H9 (cell line): Measurements from ENCODE around the gene CNDP2. TPM values are rescaled to one million over a fixed set of nuclear protein-coding genes. Genes with fewer than 3 reads are reported as not detected.

Experiments
- DNase-seq: peaks from one replicate; pipeline ENCODE4 v3.0.0-alpha.2; 2017
- H2AFZ ChIP-seq: one replicate; pipeline ENCODE4 v1.6.1; 2013; ENCODE audit warnings: mild to moderate bottlenecking, low read length, control low read depth, moderate library complexity
- H2AK5ac ChIP-seq: 2 replicates; pipeline ENCODE4 v1.6.1; 2013; ENCODE audit warnings: low read length, control low read depth, mixed read lengths; ENCODE audit not compliant: insufficient read length
- H2BK120ac ChIP-seq: one replicate; pipeline ENCODE4 v1.6.1; 2013; ENCODE audit warnings: low read depth, mild to moderate bottlenecking, low read length, control low read depth, inconsistent platforms; ENCODE audit not compliant: poor library complexity, severe bottlenecking
- H2BK12ac ChIP-seq: 2 replicates; pipeline ENCODE4 v1.6.1; 2013; ENCODE audit warnings: low read length, control low read depth, mixed read lengths, low read depth; ENCODE audit not compliant: insufficient read length
- H2BK15ac ChIP-seq: 2 replicates; pipeline ENCODE4 v1.6.1; 2013; ENCODE audit warnings: low read depth, low read length, control low read depth
- H2BK20ac ChIP-seq: one replicate; pipeline ENCODE4 v1.6.1; 2013; ENCODE audit warnings: low read depth, mild to moderate bottlenecking, low read length, control low read depth, inconsistent platforms; ENCODE audit not compliant: poor library complexity, severe bottlenecking
- H2BK5ac ChIP-seq: 2 replicates; pipeline ENCODE4 v1.6.1; 2013; ENCODE audit warnings: low read length, control low read depth, mixed read lengths; ENCODE audit not compliant: insufficient read length
- H3K14ac ChIP-seq: 2 replicates; pipeline ENCODE4 v1.6.1; 2013; ENCODE audit warnings: low read length, control low read depth; ENCODE audit not compliant: insufficient read depth
- H3K18ac ChIP-seq: 2 replicates; pipeline ENCODE4 v1.6.1; 2013; ENCODE audit warnings: low read depth, mild to moderate bottlenecking, mixed read lengths, low read length, control low read depth; ENCODE audit not compliant: insufficient read length
- H3K23ac ChIP-seq: 2 replicates; pipeline ENCODE4 v1.6.1; 2013; ENCODE audit warnings: low read length, control low read depth, mixed read lengths, low read depth; ENCODE audit not compliant: insufficient read length
- H3K23me2 ChIP-seq: 2 replicates; pipeline ENCODE4 v1.6.1; 2013; ENCODE audit warnings: low read depth, mild to moderate bottlenecking, mixed read lengths, low read length, control low read depth; ENCODE audit not compliant: insufficient read length, poor library complexity, severe bottlenecking
- H3K27ac ChIP-seq: 2 replicates; pipeline ENCODE4 v1.5.1; 2013; ENCODE audit warnings: low read length, control low read depth, mixed read lengths, low read depth; ENCODE audit not compliant: insufficient read length
- H3K27me3 ChIP-seq: 2 replicates; pipeline ENCODE4 v1.6.1; 2013; ENCODE audit warnings: low read length, control low read depth, inconsistent platforms; ENCODE audit not compliant: insufficient read depth
- H3K4ac ChIP-seq: 2 replicates; pipeline ENCODE4 v1.6.1; 2013; ENCODE audit warnings: low read depth, mild to moderate bottlenecking, control low read depth, inconsistent platforms, low read length, moderate library complexity
- H3K4me1 ChIP-seq: 2 replicates; pipeline ENCODE4 v1.6.1; 2013; ENCODE audit warnings: low read length, control low read depth, inconsistent platforms; ENCODE audit not compliant: insufficient read depth
- H3K4me2 ChIP-seq: 2 replicates; pipeline ENCODE4 v1.6.1; 2013; ENCODE audit warnings: low read length, control low read depth, mixed read lengths; ENCODE audit not compliant: insufficient read length, insufficient read depth
- H3K56ac ChIP-seq: 2 replicates; pipeline ENCODE4 v1.6.1; 2013; ENCODE audit warnings: low read depth, mild to moderate bottlenecking, mixed read lengths, low read length, control low read depth; ENCODE audit not compliant: insufficient read length
- H3K79me1 ChIP-seq: 2 replicates; pipeline ENCODE4 v1.6.1; 2013; ENCODE audit warnings: low read depth, mild to moderate bottlenecking, moderate library complexity, low read length, control low read depth, inconsistent platforms; ENCODE audit not compliant: insufficient read depth, poor library complexity, severe bottlenecking
- H3K79me2 ChIP-seq: 2 replicates; pipeline ENCODE4 v1.6.1; 2013; ENCODE audit warnings: low read length, control low read depth, inconsistent platforms; ENCODE audit not compliant: insufficient read depth
- H3K9ac ChIP-seq: 2 replicates; pipeline ENCODE4 v1.6.1; 2013; ENCODE audit warnings: low read length, control low read depth, mixed read lengths; ENCODE audit not compliant: insufficient read length; ENCODE audit errors: extremely low read depth
- H3K9me3 ChIP-seq: one replicate; pipeline ENCODE4 v1.6.1; 2013; ENCODE audit warnings: low read depth, low read length, inconsistent platforms; ENCODE audit not compliant: control insufficient read depth
- H3T11ph ChIP-seq: one replicate; pipeline ENCODE4 v1.6.1; 2013; ENCODE audit warnings: mild to moderate bottlenecking, low read length, control low read depth, inconsistent platforms
- H4K20me1 ChIP-seq: one replicate; pipeline ENCODE4 v1.6.1; 2013; ENCODE audit not compliant: control insufficient read depth, insufficient read length, insufficient read depth
- H4K5ac ChIP-seq: 2 replicates; pipeline ENCODE4 v1.6.1; 2013; ENCODE audit warnings: low read depth, mild to moderate bottlenecking, mixed read lengths, low read length, control low read depth; ENCODE audit not compliant: insufficient read length
- H4K8ac ChIP-seq: replicated peaks from 2 replicates; pipeline ENCODE4 v1.6.1; 2013; ENCODE audit warnings: low read length, control low read depth, mixed read lengths, low read depth; ENCODE audit not compliant: insufficient read length
- H4K91ac ChIP-seq: 2 replicates; pipeline ENCODE4 v1.6.1; 2013; ENCODE audit warnings: low read depth, mild to moderate bottlenecking, moderate library complexity, mixed read lengths, low read length, control low read depth; ENCODE audit not compliant: insufficient read length
- H3K27ac Mint-ChIP-seq, 3 experiments: 2 replicates in 2 of 3; 3 replicates in 1 of 3; pipeline ENCODE4 v1.8.0; 2020 to 2021; ENCODE audit warnings: mixed read lengths in 3 of 3, mild to moderate bottlenecking in 1 of 3, moderate library complexity in 1 of 3
- H3K27me3 Mint-ChIP-seq: 2 replicates; pipeline ENCODE4 v1.8.0; 2021; ENCODE audit warnings: low read depth, mild to moderate bottlenecking, moderate library complexity, mixed read lengths
- H3K36me3 Mint-ChIP-seq, 3 experiments: 2 replicates in 2 of 3; 3 replicates in 1 of 3; pipeline ENCODE4 v1.8.0; 2020 to 2021; ENCODE audit warnings: low read depth in 3 of 3, mixed read lengths in 3 of 3; ENCODE audit not compliant: insufficient read depth in 1 of 3
- H3K4me1 Mint-ChIP-seq, 2 experiments: 2 replicates each; pipeline ENCODE4 v1.8.0; 2020; ENCODE audit warnings: mixed read lengths in 2 of 2
- H3K4me3 Mint-ChIP-seq, 2 experiments: 2 replicates in 1 of 2; 3 replicates in 1 of 2; pipeline ENCODE4 v1.8.0; 2020 to 2021; ENCODE audit warnings: mild to moderate bottlenecking in 2 of 2, mixed read lengths in 2 of 2, moderate library complexity in 1 of 2
- H3K9me3 Mint-ChIP-seq, 2 experiments: 2 replicates in 1 of 2; 3 replicates in 1 of 2; pipeline ENCODE4 v1.8.0; 2020; ENCODE audit warnings: mild to moderate bottlenecking in 2 of 2, mixed read lengths in 2 of 2, moderate library complexity in 1 of 2
- CTCF ChIP-seq: fragments of 200-600 bp; sonication (generic); conservative IDR thresholded peaks from 3 replicates; pipeline ENCODE4 v1.8.0; 2021; ENCODE audit warnings: antibody characterized with exemption, mild to moderate bottlenecking
- WGBS: extraction: QIAGEN DNeasy Blood & Tissue Kit; methylation state at CpG from one replicate; pipeline ENCODE4 v1.1.7; 2013; ENCODE audit warnings: missing lambda C conversion rate, low lambda C conversion rate, mixed read lengths; ENCODE audit not compliant: insufficient read length; ENCODE audit errors: extremely low coverage; 5-methylcytosine and 5-hydroxymethylcytosine counted together
- total RNA-seq: library from RNA; stranded (reverse); gene quantifications from 2 replicates; pipeline ENCODE4 v1.2.1, GENCODE V29; 2021

CNDP2 gene
- total RNA-seq, 1 experiment from 2014 or later, result 212 TPM

GRCh38 chr18:74567822-74568221 is 71.7 kb downstream of the CNDP2 start:
- Histone ChIP-seq H3K18ac (no peak overlapping the region), H2AK5ac (no peak overlapping the region), H3T11ph (no peak overlapping the region), H3K4ac (no peak overlapping the region), H3K9me3 (no peaks in the 10 kb centered on the region), H3K23ac (no peak overlapping the region), H3K4me1 (no peaks in the 10 kb centered on the region), H3K4me2 (no peak overlapping the region), H2BK120ac (no peak overlapping the region), H3K23me2 (no peaks in the 10 kb centered on the region), H4K8ac (no peak overlapping the region), H2BK12ac (no peak overlapping the region), H3K56ac (no peak overlapping the region), H4K91ac (no peak overlapping the region), H4K5ac (no peak overlapping the region), H2BK15ac (no peak overlapping the region), H2AFZ (no peak overlapping the region), H3K27me3 (no peaks in the 10 kb centered on the region), H2BK20ac (no peak overlapping the region), H3K79me2 (no peaks in the 10 kb centered on the region), H3K9ac (no peak overlapping the region), H3K14ac (no peak overlapping the region), H3K79me1 (no peaks in the 10 kb centered on the region), H2BK5ac (no peak overlapping the region), H4K20me1 (no peaks in the 10 kb centered on the region), H3K27ac (no peak overlapping the region)
- Mint-ChIP-seq H3K36me3 (peaks cover 11 to 17% (median 12%) of the 10 kb centered on the region in 3 experiments), H3K27ac (no peak overlapping the region), H3K27me3 (peaks cover 11% of the 10 kb centered on the region), H3K9me3 (peaks cover 39 to 48% of the 10 kb centered on the region in 2 experiments), H3K4me3 (no peak overlapping the region), H3K4me1 (no peaks in the 10 kb centered on the region)
- whole genome bisulfite sequencing, result no CpG with 5 or more reads among the region's 7 CpGs
- no peak for DNase-seq
- peak; percentile 47 for TF ChIP-seq CTCF
